ENCODE results near the gene SPC25. TPM values are rescaled to one million over a fixed set of nuclear protein-coding genes. Genes with fewer than 3 reads are reported as not detected.

The SPC25 gene
- total and polyA plus RNA-seq, 10 of the 15 experiments (the other 5 are each of a cell fraction or from before 2014, with no cell fraction given): 18.7 to 61.5 (median 32.0) TPM

- TF ChIP-seq NR2C2 (IDR thresholded peaks at IDR 0.05; ENCODE audit: borderline replicate concordance, control insufficient read depth, insufficient read length, low read depth) (no peak), BMI1 (IDR thresholded peaks at IDR 0.05; ENCODE audit: borderline replicate concordance) (no peak), PBX3 (IDR thresholded peaks at IDR 0.05; ENCODE audit: insufficient replicate concordance, low read depth, low read length) (no peak), ZBTB11 (CRISPR knock-in tag; IDR thresholded peaks at IDR 0.05) (no peak), CHD4 (IDR thresholded peaks at IDR 0.05) (no peak), EGR1 (IDR thresholded peaks at IDR 0.05; ENCODE audit: borderline replicate concordance in 1 of 2, low read depth in 2 of 2, low read length in 2 of 2) (no peak), PAX8 (IDR thresholded peaks at IDR 0.05) (no peak)
Measured at GRCh38 chr2:168894101-168894500, 3.9 kb upstream of the SPC25 start (continued).

- intact Hi-C loops (cut with micrococcal nuclease; ENCODE audit: unreplicated experiment): no loop called here
- SMC1A ChIA-PET (ENCODE audit: uncharacterized antibody, unreplicated experiment): no interaction called here
- FAIRE-seq (no peak), ATAC-seq (no peak), DNase-seq (ENCODE audit: low read depth, low spot score) (no peak)
- Histone ChIP-seq H3K27ac (ENCODE audit: control insufficient read depth, insufficient read depth) (no peak overlapping the region), H4K20me1 (ENCODE audit: control insufficient read depth, insufficient read depth) (no peaks in the 10 kb centered on the region), H3K4me1 (ENCODE audit: control insufficient read depth, insufficient read depth, low read length) (no peaks in the 10 kb centered on the region), H3K4me2 (ENCODE audit: control insufficient read depth, insufficient read depth) (no peak overlapping the region), H3K4me3 (no peak overlapping the region), H3K27me3 (replicated peaks in 1 of 2; ENCODE audit: control insufficient read depth in 2 of 2, insufficient read depth in 2 of 2, low read length in 1 of 2) (peaks cover 0 to 3% of the 10 kb centered on the region in 2 experiments; a peak in 1 of 4 replicates), H2AFZ (ENCODE audit: control insufficient read depth, low read depth, low read length) (no peak overlapping the region), H3K79me2 (ENCODE audit: control insufficient read depth, insufficient read depth, low read length) (peaks cover 9% of the 10 kb centered on the region), H3K9me3 (replicated peaks; ENCODE audit: control insufficient read depth, insufficient read depth, low read length) (no peaks in the 10 kb centered on the region), H3K36me3 (ENCODE audit: control insufficient read depth in 2 of 2, insufficient read depth in 2 of 2, low read length in 1 of 2) (no peaks in the 10 kb centered on the region), H3K9ac (ENCODE audit: control insufficient read depth, insufficient read depth, low read length) (no peak overlapping the region)
- 56% methylated on average over 3 of the region's 3 CpGs for WGBS (ENCODE audit: insufficient coverage, insufficient replicate concordance, low lambda C conversion rate, missing lambda C conversion rate)
- no TSS peak for BruUV-seq (replicated peaks)
- RAD21 ChIA-PET (ENCODE audit: unreplicated experiment): no interaction called here
- POLR2A ChIA-PET: no interaction called here
- in situ Hi-C loops (cut with MboI): no loop called here
- CTCF ChIA-PET: no interaction called here
- no peak for TF ChIP-seq POLR2AphosphoS5 (IDR thresholded peaks at IDR 0.05; ENCODE audit: low read length)
- TF ChIP-seq ATF3 (IDR thresholded peaks at IDR 0.05; ENCODE audit: borderline replicate concordance, extremely low read depth, low read depth, low read length): no peak
- no peak for TF ChIP-seq MEF2B (IDR thresholded peaks at IDR 0.05; ENCODE audit: partially characterized antibody, poor library complexity, severe bottlenecking)
- TF ChIP-seq SMC3 (IDR thresholded peaks at IDR 0.05; ENCODE audit: borderline replicate concordance, low read length): no peak
- TF ChIP-seq ATF2 (IDR thresholded peaks at IDR 0.05; ENCODE audit: low read length): no peak
- TF ChIP-seq GATAD2B (conservative IDR thresholded peaks at IDR 0.05; ENCODE audit: low read depth): no peak
- TF ChIP-seq KAT2A (conservative IDR thresholded peaks at IDR 0.05; ENCODE audit: control insufficient read depth, low read depth, low read length): no peak
Measured at GRCh38 chr2:168892327-168892726, 2.1 kb upstream of the SPC25 start.
